Neutrophil (primary cell): Measurements from ENCODE around the gene FAM228A.

ENCODE experiments used
- H3K27ac ChIP-seq: fragments of 200-600 bp; sonication (generic); 2 replicates; pipeline ENCODE4 v1.5.1; 2016; ENCODE audit warnings: mild to moderate bottlenecking, moderate library complexity
- H3K27me3 ChIP-seq: fragments of 200-600 bp; sonication (generic); 2 replicates; pipeline ENCODE4 v1.6.0; 2016; ENCODE audit warnings: mild to moderate bottlenecking
- H3K36me3 ChIP-seq: fragments of 200-600 bp; sonication (generic); 2 replicates; pipeline ENCODE4 v1.5.1; 2017
- H3K4me1 ChIP-seq, 2 experiments: fragments of 200-600 bp in 1 of 2; sonication (generic) in 1 of 2; 1 replicate in 1 of 2; 2 replicates in 1 of 2; pipeline versions ENCODE4 v1.5.1 to v1.6.1; 2013 to 2016; ENCODE audit warnings: low read depth in 1 of 2, low read length in 1 of 2, mild to moderate bottlenecking in 1 of 2, moderate library complexity in 1 of 2; ENCODE audit not compliant: control insufficient read depth in 1 of 2, insufficient read depth in 1 of 2
- H3K4me3 ChIP-seq, 2 experiments: fragments of 200-600 bp in 1 of 2; sonication (generic) in 1 of 2; 1 replicate in 1 of 2; 2 replicates in 1 of 2; pipeline ENCODE4 v1.5.1; 2013 to 2016; ENCODE audit warnings: low read depth in 1 of 2, low read length in 1 of 2, mild to moderate bottlenecking in 1 of 2, moderate library complexity in 1 of 2
- H3K9me3 ChIP-seq: fragments of 200-600 bp; sonication (generic); 2 replicates; pipeline ENCODE4 v1.5.1; 2016
- TF ChIP-seq, protein P1 (sequence below): fragments of 200-600 bp; sonication (generic); IDR thresholded peaks from 2 replicates; pipeline ENCODE4 v1.5.1; 2016; ENCODE audit warnings: antibody characterized with exemption

FAM228A gene

DNA sequence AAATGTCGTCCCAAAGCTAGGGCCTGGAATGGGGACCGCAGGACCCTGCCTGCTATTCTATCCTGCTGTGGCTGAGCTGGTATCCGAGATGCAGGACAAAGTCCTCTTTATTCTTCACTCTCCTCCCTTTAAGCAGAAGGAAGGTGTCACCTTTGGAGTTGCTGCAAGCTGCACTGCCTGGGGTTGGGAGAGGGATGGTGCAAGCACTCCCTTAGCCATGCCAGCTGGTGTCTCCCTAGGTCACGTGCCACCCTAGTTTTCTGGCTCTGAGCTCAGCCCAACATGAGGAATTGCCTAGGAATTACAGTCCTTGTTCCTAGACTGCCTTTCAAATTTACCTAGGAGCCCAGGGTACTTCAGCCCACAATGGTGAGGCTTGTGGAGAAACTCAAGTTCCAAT is 21.4 kb upstream of the FAM228A start:
- Histone ChIP-seq H3K4me1 (no peaks in the 10 kb centered on the region), H3K4me3 (no peak overlapping the region), H3K36me3 (peaks cover 6% of the 10 kb centered on the region), H3K27me3 (no peaks in the 10 kb centered on the region), H3K9me3 (no peaks in the 10 kb centered on the region), H3K27ac (no peak overlapping the region)
- TF ChIP-seq, protein P1, sequence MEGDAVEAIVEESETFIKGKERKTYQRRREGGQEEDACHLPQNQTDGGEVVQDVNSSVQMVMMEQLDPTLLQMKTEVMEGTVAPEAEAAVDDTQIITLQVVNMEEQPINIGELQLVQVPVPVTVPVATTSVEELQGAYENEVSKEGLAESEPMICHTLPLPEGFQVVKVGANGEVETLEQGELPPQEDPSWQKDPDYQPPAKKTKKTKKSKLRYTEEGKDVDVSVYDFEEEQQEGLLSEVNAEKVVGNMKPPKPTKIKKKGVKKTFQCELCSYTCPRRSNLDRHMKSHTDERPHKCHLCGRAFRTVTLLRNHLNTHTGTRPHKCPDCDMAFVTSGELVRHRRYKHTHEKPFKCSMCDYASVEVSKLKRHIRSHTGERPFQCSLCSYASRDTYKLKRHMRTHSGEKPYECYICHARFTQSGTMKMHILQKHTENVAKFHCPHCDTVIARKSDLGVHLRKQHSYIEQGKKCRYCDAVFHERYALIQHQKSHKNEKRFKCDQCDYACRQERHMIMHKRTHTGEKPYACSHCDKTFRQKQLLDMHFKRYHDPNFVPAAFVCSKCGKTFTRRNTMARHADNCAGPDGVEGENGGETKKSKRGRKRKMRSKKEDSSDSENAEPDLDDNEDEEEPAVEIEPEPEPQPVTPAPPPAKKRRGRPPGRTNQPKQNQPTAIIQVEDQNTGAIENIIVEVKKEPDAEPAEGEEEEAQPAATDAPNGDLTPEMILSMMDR, result no peak

DNA sequence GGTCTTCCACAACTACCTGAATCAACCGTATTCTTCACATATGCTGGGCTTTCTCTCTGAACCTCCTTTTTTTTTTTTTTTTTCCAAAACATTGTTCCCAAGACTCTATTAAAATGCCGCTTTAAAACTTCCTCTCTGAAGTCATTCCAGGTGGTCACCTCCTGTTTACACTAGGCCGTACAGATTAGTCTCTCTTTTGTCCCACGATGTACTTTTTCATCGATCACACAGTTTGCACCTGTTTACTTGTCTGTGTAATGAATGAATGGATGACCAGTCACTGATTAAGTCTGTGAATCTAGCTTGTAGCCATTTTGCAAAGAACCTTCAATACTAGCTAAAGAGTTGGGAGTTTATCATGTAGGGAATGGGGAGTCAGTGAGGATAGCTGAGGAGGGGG is 16.7 kb upstream of the FAM228A start:
- no peak overlapping the region for H3K4me3 ChIP-seq
- H3K36me3 ChIP-seq, result peaks cover 3% of the 10 kb centered on the region
- no peak overlapping the region for H3K27ac ChIP-seq
- H3K27me3 ChIP-seq, result no peaks in the 10 kb centered on the region
- H3K9me3 ChIP-seq, result no peaks in the 10 kb centered on the region
- TF ChIP-seq, protein P1, result no peak
- H3K4me1 ChIP-seq, result no peaks in the 10 kb centered on the region

DNA sequence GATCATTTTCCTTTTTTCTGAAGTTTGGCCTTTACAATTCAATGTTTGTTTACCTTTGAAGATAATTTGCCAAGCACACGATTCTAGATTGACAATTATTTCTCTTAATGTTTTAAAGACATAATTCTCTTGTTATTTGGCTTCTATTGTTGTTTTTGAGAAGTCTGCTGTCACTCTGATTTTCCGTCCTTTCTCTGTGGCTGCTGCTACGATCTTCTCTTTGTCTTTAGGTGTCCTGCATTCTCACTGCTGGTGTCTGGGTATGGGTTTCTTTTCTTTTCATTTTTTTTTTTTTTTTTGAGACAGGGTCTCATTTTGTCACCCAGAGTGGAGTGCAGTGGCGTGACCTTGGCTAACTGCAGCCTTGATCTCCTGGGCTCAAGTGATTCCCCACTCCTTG is 15.1 kb upstream of the FAM228A start:
- Histone ChIP-seq H3K27me3 (no peaks in the 10 kb centered on the region), H3K27ac (no peak overlapping the region), H3K9me3 (no peaks in the 10 kb centered on the region), H3K36me3 (peaks cover 3% of the 10 kb centered on the region), H3K4me1 (no peaks in the 10 kb centered on the region), H3K4me3 (no peak overlapping the region)
- TF ChIP-seq, protein P1, result no peak

DNA sequence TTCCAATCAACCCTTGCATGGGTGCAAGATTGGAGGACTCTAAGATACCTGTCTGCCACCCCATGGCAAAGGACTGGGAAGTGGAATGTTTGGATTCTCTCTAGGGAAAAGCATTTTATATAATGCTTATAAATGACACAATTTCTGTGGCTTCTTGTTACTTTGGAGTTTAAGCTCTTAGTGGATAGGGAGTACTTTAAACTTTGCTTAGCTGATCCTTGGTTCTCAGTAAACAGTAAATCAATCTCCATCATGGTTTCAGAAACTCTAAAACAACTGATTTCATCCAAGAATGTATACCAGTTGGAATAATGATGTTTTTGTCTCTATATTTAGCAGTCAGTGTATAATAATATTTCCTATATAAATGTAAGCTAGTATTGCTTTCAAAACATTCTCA is 14.1 kb upstream of the FAM228A start:
- H3K27me3 ChIP-seq, result no peaks in the 10 kb centered on the region
- H3K36me3 ChIP-seq, result peaks cover 3% of the 10 kb centered on the region
- no peaks in the 10 kb centered on the region for H3K4me1 ChIP-seq
- H3K4me3 ChIP-seq, result no peak overlapping the region
- TF ChIP-seq, protein P1, result no peak
- no peak overlapping the region for H3K27ac ChIP-seq
- H3K9me3 ChIP-seq, result no peaks in the 10 kb centered on the region

DNA sequence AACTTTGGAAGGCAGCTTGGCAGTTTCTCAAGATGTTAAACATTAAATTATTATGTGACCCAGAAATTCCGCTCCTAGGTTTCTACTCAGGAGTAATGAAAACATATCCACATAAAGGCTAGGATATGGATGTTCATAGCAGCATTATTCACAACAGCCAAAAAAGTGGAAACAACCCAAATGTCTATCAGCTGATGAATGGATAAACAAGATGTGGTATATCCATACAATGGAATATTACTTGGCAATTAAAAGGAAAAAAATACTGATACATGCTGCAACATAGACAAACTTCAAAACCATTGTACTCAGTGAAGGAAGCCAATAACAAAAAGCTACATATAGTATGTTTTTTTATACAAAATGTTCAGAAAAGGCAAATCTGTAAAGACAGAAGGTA is 12.4 kb upstream of the FAM228A start:
- Histone ChIP-seq H3K36me3 (peaks cover 3% of the 10 kb centered on the region), H3K4me3 (no peak overlapping the region), H3K4me1 (no peaks in the 10 kb centered on the region), H3K27ac (no peak overlapping the region), H3K9me3 (no peaks in the 10 kb centered on the region), H3K27me3 (no peaks in the 10 kb centered on the region)
- TF ChIP-seq, protein P1, result no peak

DNA sequence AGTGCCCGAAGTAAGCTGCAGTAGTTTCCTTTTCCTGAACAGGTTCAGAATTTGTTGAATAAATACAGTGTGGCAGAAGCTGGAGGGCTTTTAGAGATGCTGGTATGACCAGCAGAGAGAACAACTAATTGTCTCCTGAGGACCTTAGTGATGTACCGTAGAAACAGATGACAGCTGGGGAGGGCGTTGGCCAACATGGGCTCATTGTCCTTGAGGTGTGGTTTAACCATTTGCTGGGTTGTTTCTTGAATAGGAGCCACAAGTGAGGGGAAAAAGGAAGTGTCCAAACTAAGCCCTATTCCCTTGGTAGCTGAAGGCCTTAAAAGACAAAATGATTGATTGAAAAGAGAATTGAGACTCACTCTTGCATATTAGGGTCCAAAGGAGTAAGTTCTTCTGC is 11.7 kb upstream of the FAM228A start:
- TF ChIP-seq, protein P1, result no peak
- no peak overlapping the region for H3K27ac ChIP-seq

More for the DNA sequence above, 11.7 kb upstream of the FAM228A start:
- H3K4me1 ChIP-seq, result no peaks in the 10 kb centered on the region
- H3K36me3 ChIP-seq, result peaks cover 3% of the 10 kb centered on the region
- H3K4me3 ChIP-seq, result no peak overlapping the region
- no peaks in the 10 kb centered on the region for H3K27me3 ChIP-seq
- no peaks in the 10 kb centered on the region for H3K9me3 ChIP-seq
